ENCODE results near the gene TRAM2.

The TRAM2 gene

GRCh38 chr6:52553719-52554118 is 23.1 kb downstream of the TRAM2 start:
- ATAC-seq = no peak
- TF ChIP-seq CSRNP3 (CRISPR knock-in tag; IDR thresholded peaks at IDR 0.05) (no peak), PATZ1 (CRISPR knock-in tag; IDR thresholded peaks at IDR 0.05; ENCODE audit: borderline replicate concordance) (no peak), ZC3H10 (CRISPR knock-in tag; IDR thresholded peaks at IDR 0.05) (no peak), ZNF8 (CRISPR knock-in tag; IDR thresholded peaks at IDR 0.05) (no peak), GLIS3 (CRISPR knock-in tag; IDR thresholded peaks at IDR 0.05) (no peak), OSR1 (CRISPR knock-in tag; IDR thresholded peaks at IDR 0.05) (no peak), ZNF70 (CRISPR knock-in tag; IDR thresholded peaks at IDR 0.05) (no peak), RARB (CRISPR knock-in tag; IDR thresholded peaks at IDR 0.05) (no peak), BACH2 (CRISPR knock-in tag; IDR thresholded peaks at IDR 0.05; ENCODE audit: borderline replicate concordance) (no peak), TCF4 (CRISPR knock-in tag; IDR thresholded peaks at IDR 0.05; ENCODE audit: borderline replicate concordance) (no peak), ISL1 (CRISPR knock-in tag; IDR thresholded peaks at IDR 0.05) (no peak), ZNF565 (CRISPR knock-in tag; conservative IDR thresholded peaks at IDR 0.05; ENCODE audit: low read depth) (no peak), ARNTL (CRISPR knock-in tag; IDR thresholded peaks at IDR 0.05; ENCODE audit: borderline replicate concordance, low read depth) (no peak), CSDC2 (CRISPR knock-in tag; IDR thresholded peaks at IDR 0.05) (no peak), TSHZ2 (CRISPR knock-in tag; IDR thresholded peaks at IDR 0.05) (no peak), TOX (CRISPR knock-in tag; IDR thresholded peaks at IDR 0.05; ENCODE audit: borderline replicate concordance) (no peak), POU6F1 (CRISPR knock-in tag; IDR thresholded peaks at IDR 0.05; ENCODE audit: borderline replicate concordance, low read depth) (no peak), SNAI2 (CRISPR knock-in tag; IDR thresholded peaks at IDR 0.05) (no peak), ZFP30 (CRISPR knock-in tag; IDR thresholded peaks at IDR 0.05) (no peak), ZFP3 (CRISPR knock-in tag; IDR thresholded peaks at IDR 0.05) (no peak)

GRCh38 chr6:52553158-52553557 is 23.7 kb downstream of the TRAM2 start:
- no peak for TF ChIP-seq ZNF70 (CRISPR knock-in tag; IDR thresholded peaks at IDR 0.05)
- TF ChIP-seq CSRNP3 (CRISPR knock-in tag; IDR thresholded peaks at IDR 0.05) = no peak
- no peak for TF ChIP-seq ZC3H10 (CRISPR knock-in tag; IDR thresholded peaks at IDR 0.05)
- TF ChIP-seq ZNF565 (CRISPR knock-in tag; conservative IDR thresholded peaks at IDR 0.05; ENCODE audit: low read depth) = no peak
- no peak for TF ChIP-seq PPARA (CRISPR knock-in tag; IDR thresholded peaks at IDR 0.05; ENCODE audit: borderline replicate concordance)
- TF ChIP-seq POU6F1 (CRISPR knock-in tag; IDR thresholded peaks at IDR 0.05; ENCODE audit: borderline replicate concordance, low read depth) = no peak
- no peak for TF ChIP-seq GLIS3 (CRISPR knock-in tag; IDR thresholded peaks at IDR 0.05)
- TF ChIP-seq CREB5 (CRISPR knock-in tag; IDR thresholded peaks at IDR 0.05; ENCODE audit: low read depth) = no peak
- ATAC-seq = no peak

Data from SK-N-SH treated with all-trans-retinoic acid at 6 μM for 48 hours (cell line).